DMS153 treated with DMSO at 0.1 percent for 48 hours (cell line): Measurements from ENCODE around the gene LAG3.

Source experiments
- DNase-seq: peaks from one replicate; lab custom pipeline; 2025; ENCODE audit not compliant: unreplicated experiment; lab: John Stamatoyannopoulos, UW

Gene LAG3

GRCh38 chr12:6752921-6753771, 19.2 kb upstream of the LAG3 start, which contains the start of gene MLF2:
Gene MLF2, minus strand, starts transcription at chr12:6753141. Its CDS starts 807 bp downstream, at chr12:6752334.
- DNase-seq, result peak; percentile 91

GRCh38 chr12:6753772-6754356, 18.5 kb upstream of the LAG3 start:
- no peak for DNase-seq

GRCh38 chr12:6754411-6754810, 17.9 kb upstream of the LAG3 start:
- no peak for DNase-seq

GRCh38 chr12:6757028-6757690, 15.2 kb upstream of the LAG3 start:
- no peak for DNase-seq

GRCh38 chr12:6758506-6759095, 13.7 kb upstream of the LAG3 start:
- DNase-seq, result no peak

GRCh38 chr12:6759741-6760140, 12.6 kb upstream of the LAG3 start:
- no peak for DNase-seq

GRCh38 chr12:6763380-6763779, 8.9 kb upstream of the LAG3 start:
- DNase-seq, result no peak

- peak; percentile 98 for DNase-seq
Observed at GRCh38 chr12:6764011-6764828, 8.1 kb upstream of the LAG3 start.

- peak; percentile 49 for DNase-seq
Observed at GRCh38 chr12:6765048-6765633, 7.2 kb upstream of the LAG3 start.

GRCh38 chr12:6765634-6766581, 6.4 kb upstream of the LAG3 start, which contains the start of gene PTMS:
Gene PTMS, plus strand, starts transcription at chr12:6766363. Its CDS starts 343 bp downstream, at chr12:6766706.
- peak; percentile 84 for DNase-seq

GRCh38 chr12:6766651-6767349, 5.5 kb upstream of the LAG3 start:
- DNase-seq, result peak; percentile 46

- DNase-seq, result no peak
Observed at GRCh38 chr12:6767353-6768319, 4.7 kb upstream of the LAG3 start.

GRCh38 chr12:6768437-6768914, 3.8 kb upstream of the LAG3 start:
- no peak for DNase-seq

GRCh38 chr12:6768990-6769389, 3.3 kb upstream of the LAG3 start:
- peak; percentile 45 for DNase-seq

GRCh38 chr12:6769666-6770065, 2.7 kb upstream of the LAG3 start:
- no peak for DNase-seq

GRCh38 chr12:6770094-6770493, 2.2 kb upstream of the LAG3 start:
- no peak for DNase-seq

GRCh38 chr12:6770600-6770999, 1.7 kb upstream of the LAG3 start:
- no peak for DNase-seq
